ENCODE data around the gene AQP2. TPM values are rescaled to one million over a fixed set of nuclear protein-coding genes. Genes with fewer than 3 reads are reported as not detected.

The AQP2 gene
- total RNA-seq, 4 donors from 2014 or later = not detected

- intact Hi-C loops (cut with DNase I; ENCODE audit: low total_unique reads) = no loop called here
- TF ChIP-seq CTCF (IDR thresholded peaks at IDR 0.05) (no peak), POLR2A (IDR thresholded peaks at IDR 0.05) (no peak)
- no peaks in the 10 kb centered on the region for H3K4me1 ChIP-seq
- H3K27me3 ChIP-seq = no peaks in the 10 kb centered on the region
- no peak overlapping the region for H3K4me3 ChIP-seq
- DNase-seq = no peak
- no peak overlapping the region for H3K27ac ChIP-seq
- no peaks in the 10 kb centered on the region for H3K36me3 ChIP-seq
- H3K9me3 ChIP-seq = no peaks in the 10 kb centered on the region
Measured at GRCh38 chr12:49916129-49916919, 34.2 kb upstream of the AQP2 start.

- H3K4me3 ChIP-seq = no peak overlapping the region
- DNase-seq = peak in 1 of 2 donors; percentile 3
- H3K27ac ChIP-seq = no peak overlapping the region
- intact Hi-C loops (cut with DNase I; ENCODE audit: low total_unique reads) = no loop called here
- no peaks in the 10 kb centered on the region for H3K36me3 ChIP-seq
- TF ChIP-seq CTCF (IDR thresholded peaks at IDR 0.05) (no peak), POLR2A (IDR thresholded peaks at IDR 0.05) (no peak)
- no peaks in the 10 kb centered on the region for H3K27me3 ChIP-seq
- no peaks in the 10 kb centered on the region for H3K4me1 ChIP-seq
- no peaks in the 10 kb centered on the region for H3K9me3 ChIP-seq
Measured at GRCh38 chr12:49917166-49917787, 33.3 kb upstream of the AQP2 start.

GRCh38 chr12:49917788-49918173 lies 32.8 kb upstream of the AQP2 start:
- Histone ChIP-seq H3K36me3 (no peaks in the 10 kb centered on the region), H3K27me3 (no peaks in the 10 kb centered on the region), H3K9me3 (no peaks in the 10 kb centered on the region), H3K4me3 (no peak overlapping the region), H3K4me1 (no peaks in the 10 kb centered on the region), H3K27ac (no peak overlapping the region)
- TF ChIP-seq CTCF (IDR thresholded peaks at IDR 0.05) (no peak), POLR2A (IDR thresholded peaks at IDR 0.05) (no peak)
- DNase-seq = peak in 1 of 2 donors; percentile 4
- intact Hi-C loops (cut with DNase I; ENCODE audit: low total_unique reads) = no loop called here

GRCh38 chr12:49920241-49920914 lies 30.2 kb upstream of the AQP2 start:
- no peaks in the 10 kb centered on the region for H3K27me3 ChIP-seq
- peak; percentile 15 to 55 for DNase-seq
- no peak overlapping the region for H3K27ac ChIP-seq
- intact Hi-C loops (cut with DNase I; ENCODE audit: low total_unique reads) = no loop called here
- H3K9me3 ChIP-seq = no peaks in the 10 kb centered on the region
- no peaks in the 10 kb centered on the region for H3K4me1 ChIP-seq
- H3K36me3 ChIP-seq = no peaks in the 10 kb centered on the region
- H3K4me3 ChIP-seq = no peak overlapping the region
- TF ChIP-seq POLR2A (IDR thresholded peaks at IDR 0.05) = no peak
- no peak for TF ChIP-seq CTCF (IDR thresholded peaks at IDR 0.05)

- TF ChIP-seq CTCF (IDR thresholded peaks at IDR 0.05) (no peak), POLR2A (IDR thresholded peaks at IDR 0.05) (no peak)
- Histone ChIP-seq H3K4me1 (no peaks in the 10 kb centered on the region), H3K9me3 (no peaks in the 10 kb centered on the region), H3K36me3 (no peaks in the 10 kb centered on the region), H3K27me3 (no peaks in the 10 kb centered on the region), H3K4me3 (no peak overlapping the region), H3K27ac (no peak overlapping the region)
- no peak for DNase-seq
- intact Hi-C loops (cut with DNase I; ENCODE audit: low total_unique reads) = no loop called here
Measured at GRCh38 chr12:49920915-49921286, 29.6 kb upstream of the AQP2 start.

Data from uterus (tissue), 4 donors.